HL-60 (cell line): ENCODE data around the gene DEGS2.

Experiments
- DNase-seq, 2 experiments: peaks; one replicate each; pipeline ENCODE4 v3.0.0-alpha.2; 2010 to 2020; ENCODE audit warnings: low read depth in 1 of 2, low spot score in 1 of 2
- H3K27ac ChIP-seq: fragments of 250-450 bp; sonication (Bioruptor Pico); replicated peaks from 2 replicates; pipeline ENCODE4 v1.5.1; 2020; ENCODE audit warnings: mild to moderate bottlenecking, moderate library complexity
- H3K27me3 ChIP-seq: fragments of 250-450 bp; sonication (Bioruptor Pico); 2 replicates; pipeline ENCODE4 v1.5.1; 2021; ENCODE audit warnings: mild to moderate bottlenecking, moderate library complexity; ENCODE audit not compliant: insufficient read depth, poor library complexity, severe bottlenecking
- H3K4me3 ChIP-seq: replicated peaks from 2 replicates; pipeline ENCODE4 v1.5.1; 2011; ENCODE audit warnings: mild to moderate bottlenecking, control low read depth, low read length; ENCODE audit not compliant: insufficient read depth
- GABPA ChIP-seq: IDR thresholded peaks from 2 replicates; pipeline ENCODE4 v1.6.1; 2012; ENCODE audit warnings: low read depth
- POLR2AphosphoS5 ChIP-seq: IDR thresholded peaks from 2 replicates; pipeline ENCODE4 v1.6.1; 2012; ENCODE audit warnings: low read depth
- SPI1 ChIP-seq: IDR thresholded peaks from 2 replicates; pipeline ENCODE4 v1.6.1; 2012; ENCODE audit warnings: low read depth, mild to moderate bottlenecking, borderline replicate concordance
- TF ChIP-seq, protein P1 (sequence below): IDR thresholded peaks from 2 replicates; pipeline ENCODE4 v1.6.1; 2012; ENCODE audit warnings: low read depth; ENCODE audit not compliant: insufficient replicate concordance
- TF ChIP-seq, protein P2 (sequence below): IDR thresholded peaks from one replicate; pipeline ENCODE4 v1.5.1; 2011; ENCODE audit warnings: low read length, control low read depth, inconsistent platforms; ENCODE audit not compliant: insufficient read depth

Gene DEGS2

GRCh38 chr14:100108042-100108825 is 51.2 kb downstream of the DEGS2 start:
- peak; percentile 39 to 79 for DNase-seq
- H3K27ac ChIP-seq, result peak overlapping the region; percentile 26
- H3K27me3 ChIP-seq, result no peaks in the 10 kb centered on the region
- H3K4me3 ChIP-seq, result no peak overlapping the region
- TF ChIP-seq SPI1, result no peak
- TF ChIP-seq GABPA, result no peak
- TF ChIP-seq, protein P1, sequence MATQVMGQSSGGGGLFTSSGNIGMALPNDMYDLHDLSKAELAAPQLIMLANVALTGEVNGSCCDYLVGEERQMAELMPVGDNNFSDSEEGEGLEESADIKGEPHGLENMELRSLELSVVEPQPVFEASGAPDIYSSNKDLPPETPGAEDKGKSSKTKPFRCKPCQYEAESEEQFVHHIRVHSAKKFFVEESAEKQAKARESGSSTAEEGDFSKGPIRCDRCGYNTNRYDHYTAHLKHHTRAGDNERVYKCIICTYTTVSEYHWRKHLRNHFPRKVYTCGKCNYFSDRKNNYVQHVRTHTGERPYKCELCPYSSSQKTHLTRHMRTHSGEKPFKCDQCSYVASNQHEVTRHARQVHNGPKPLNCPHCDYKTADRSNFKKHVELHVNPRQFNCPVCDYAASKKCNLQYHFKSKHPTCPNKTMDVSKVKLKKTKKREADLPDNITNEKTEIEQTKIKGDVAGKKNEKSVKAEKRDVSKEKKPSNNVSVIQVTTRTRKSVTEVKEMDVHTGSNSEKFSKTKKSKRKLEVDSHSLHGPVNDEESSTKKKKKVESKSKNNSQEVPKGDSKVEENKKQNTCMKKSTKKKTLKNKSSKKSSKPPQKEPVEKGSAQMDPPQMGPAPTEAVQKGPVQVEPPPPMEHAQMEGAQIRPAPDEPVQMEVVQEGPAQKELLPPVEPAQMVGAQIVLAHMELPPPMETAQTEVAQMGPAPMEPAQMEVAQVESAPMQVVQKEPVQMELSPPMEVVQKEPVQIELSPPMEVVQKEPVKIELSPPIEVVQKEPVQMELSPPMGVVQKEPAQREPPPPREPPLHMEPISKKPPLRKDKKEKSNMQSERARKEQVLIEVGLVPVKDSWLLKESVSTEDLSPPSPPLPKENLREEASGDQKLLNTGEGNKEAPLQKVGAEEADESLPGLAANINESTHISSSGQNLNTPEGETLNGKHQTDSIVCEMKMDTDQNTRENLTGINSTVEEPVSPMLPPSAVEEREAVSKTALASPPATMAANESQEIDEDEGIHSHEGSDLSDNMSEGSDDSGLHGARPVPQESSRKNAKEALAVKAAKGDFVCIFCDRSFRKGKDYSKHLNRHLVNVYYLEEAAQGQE, result no peak
- TF ChIP-seq POLR2AphosphoS5, result no peak
- TF ChIP-seq, protein P2, sequence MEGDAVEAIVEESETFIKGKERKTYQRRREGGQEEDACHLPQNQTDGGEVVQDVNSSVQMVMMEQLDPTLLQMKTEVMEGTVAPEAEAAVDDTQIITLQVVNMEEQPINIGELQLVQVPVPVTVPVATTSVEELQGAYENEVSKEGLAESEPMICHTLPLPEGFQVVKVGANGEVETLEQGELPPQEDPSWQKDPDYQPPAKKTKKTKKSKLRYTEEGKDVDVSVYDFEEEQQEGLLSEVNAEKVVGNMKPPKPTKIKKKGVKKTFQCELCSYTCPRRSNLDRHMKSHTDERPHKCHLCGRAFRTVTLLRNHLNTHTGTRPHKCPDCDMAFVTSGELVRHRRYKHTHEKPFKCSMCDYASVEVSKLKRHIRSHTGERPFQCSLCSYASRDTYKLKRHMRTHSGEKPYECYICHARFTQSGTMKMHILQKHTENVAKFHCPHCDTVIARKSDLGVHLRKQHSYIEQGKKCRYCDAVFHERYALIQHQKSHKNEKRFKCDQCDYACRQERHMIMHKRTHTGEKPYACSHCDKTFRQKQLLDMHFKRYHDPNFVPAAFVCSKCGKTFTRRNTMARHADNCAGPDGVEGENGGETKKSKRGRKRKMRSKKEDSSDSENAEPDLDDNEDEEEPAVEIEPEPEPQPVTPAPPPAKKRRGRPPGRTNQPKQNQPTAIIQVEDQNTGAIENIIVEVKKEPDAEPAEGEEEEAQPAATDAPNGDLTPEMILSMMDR, result peak; percentile 80

- no peak overlapping the region for H3K4me3 ChIP-seq
- DNase-seq, result no peak
- TF ChIP-seq SPI1 (no peak), GABPA (no peak), POLR2AphosphoS5 (no peak)
- TF ChIP-seq, protein P2, result no peak
- TF ChIP-seq, protein P1, result no peak
- peak overlapping the region; percentile 30; the same call in 1 of the 2 replicates for H3K27ac ChIP-seq
- H3K27me3 ChIP-seq, result no peaks in the 10 kb centered on the region
Measured at GRCh38 chr14:100107236-100107635, 52.2 kb downstream of the DEGS2 start.

DNA sequence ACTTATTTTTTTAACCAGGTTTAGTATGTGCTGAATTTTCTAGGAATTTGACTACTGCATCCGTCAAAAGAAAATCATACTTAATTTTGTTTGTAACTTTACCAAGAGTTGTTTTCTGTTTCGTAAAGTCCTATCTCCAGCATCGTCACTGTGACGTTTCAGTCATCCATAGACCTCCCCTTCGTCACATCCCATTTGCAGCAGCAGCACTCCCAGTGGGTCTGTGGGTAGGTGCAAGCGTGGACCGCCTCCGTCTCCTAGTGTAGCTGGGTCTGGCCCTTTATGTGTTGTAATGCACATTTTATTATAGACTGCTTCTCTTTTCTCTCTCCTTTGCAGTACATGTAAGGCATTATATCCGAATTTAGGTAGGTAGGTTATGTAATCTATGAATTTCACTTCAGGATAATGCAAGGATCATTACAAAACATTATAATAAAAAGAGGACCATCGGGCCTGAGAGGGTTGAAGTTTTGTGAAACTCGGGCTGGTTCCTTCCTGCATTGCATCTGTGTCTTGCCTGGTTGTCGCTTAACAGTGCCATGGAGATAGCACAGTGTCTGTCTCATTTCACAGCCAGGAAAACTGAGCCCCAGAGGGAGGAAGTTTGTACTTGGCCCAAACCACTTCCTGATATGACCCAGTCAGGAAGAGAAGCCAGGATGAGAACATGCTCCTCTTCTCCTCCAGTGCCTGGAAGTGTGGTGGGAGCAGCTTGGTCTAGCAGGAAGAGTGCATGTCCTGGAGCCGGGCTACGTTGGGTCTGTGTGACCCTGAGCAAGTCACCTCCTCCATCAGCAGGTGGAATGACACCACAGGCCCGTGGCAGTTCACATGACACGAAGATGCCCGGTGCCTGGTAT is 53.0 kb downstream of the DEGS2 start:
- Histone ChIP-seq H3K4me3 (no peak overlapping the region), H3K27ac (peak overlapping the region; percentile 36), H3K27me3 (no peaks in the 10 kb centered on the region)
- peak in 1 of 2 experiments; percentile 60 for DNase-seq
- TF ChIP-seq POLR2AphosphoS5, result no peak
- TF ChIP-seq SPI1, result peak; percentile 38; the same call in 1 of the 2 replicates
